ENCODE results near the gene RPL22.

RPL22 gene

DNA sequence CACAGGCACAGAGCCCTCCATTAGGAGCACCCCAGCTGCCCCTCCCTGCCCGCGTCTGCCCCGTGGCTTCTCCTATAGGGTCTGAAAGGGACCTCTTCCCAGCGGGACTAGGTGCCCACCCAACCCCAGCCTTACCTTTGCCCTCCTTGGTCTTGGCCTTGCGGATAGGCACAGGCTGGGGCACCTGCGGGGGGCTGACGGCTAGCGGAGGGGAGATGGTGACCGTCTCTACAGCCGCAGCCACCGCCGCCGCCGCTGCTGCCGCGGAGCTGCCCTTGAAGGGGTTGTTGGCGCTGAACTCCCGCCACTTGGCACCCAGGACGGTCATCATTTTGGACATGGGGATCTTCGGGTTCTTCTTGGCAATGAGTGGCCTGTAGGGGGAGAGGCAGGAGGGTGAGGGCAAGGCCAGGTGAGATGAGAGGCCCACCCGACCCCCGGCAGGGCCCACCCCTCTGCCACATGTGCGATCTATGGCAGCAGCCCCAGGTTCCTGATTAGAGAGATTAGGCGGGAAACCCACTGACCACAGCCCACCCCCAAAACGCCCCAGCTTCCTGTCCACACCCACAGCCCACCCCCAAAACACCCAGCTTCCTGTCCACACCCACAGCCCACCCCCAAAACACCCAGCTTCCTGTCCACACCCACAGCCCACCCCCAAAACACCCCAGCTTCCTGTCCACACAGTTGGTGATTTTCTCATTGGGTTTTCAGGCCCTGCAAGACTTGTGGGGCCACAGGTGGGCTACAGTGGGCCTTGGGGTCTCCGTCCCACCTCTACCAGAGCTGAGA is 44.7 kb downstream of the RPL22 start:
- no peak for DNase-seq

DNA sequence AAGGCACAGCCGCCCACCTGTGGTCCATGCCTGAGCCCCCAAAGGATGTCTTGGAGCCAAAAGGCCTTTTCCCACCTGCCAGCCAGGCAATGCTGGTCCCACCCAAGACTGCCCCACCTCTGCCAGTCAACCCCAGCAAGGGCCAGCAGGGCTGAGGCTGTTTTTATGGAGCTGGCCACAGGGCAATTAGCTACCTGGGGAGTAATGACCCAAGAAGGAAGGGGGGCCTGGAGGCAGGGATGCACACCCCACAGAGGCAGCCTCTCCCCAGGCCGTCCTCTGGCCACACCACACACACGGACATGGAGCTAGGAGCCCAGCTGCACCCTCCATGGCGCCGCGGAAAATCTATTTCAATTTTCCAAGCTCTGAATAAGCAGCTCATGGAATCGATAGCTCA is 46.5 kb downstream of the RPL22 start:
- DNase-seq: no peak

DNA sequence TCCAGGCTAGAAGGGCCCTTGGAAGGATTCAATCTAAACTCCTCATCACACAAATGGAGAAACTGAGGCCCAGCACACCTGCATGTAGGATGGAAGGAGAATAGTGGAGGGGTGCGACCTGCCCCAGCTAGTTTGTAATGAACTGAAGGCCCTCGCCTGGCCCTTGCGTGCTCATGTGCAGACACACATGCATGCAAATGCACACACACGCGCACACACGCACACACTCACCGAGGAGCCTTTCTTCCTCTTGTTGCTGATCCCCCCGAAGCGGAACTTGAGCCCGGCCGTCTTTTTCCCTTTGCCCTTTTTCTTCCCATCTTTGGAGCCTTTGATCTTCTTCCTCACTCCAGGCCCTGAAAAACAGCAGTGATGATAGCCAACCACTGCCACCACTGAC is 47.2 kb downstream of the RPL22 start:
- DNase-seq: no peak

- DNase-seq: no peak
These were observed 48.0 kb downstream of the RPL22 start for GRCh38 chr1:6151291-6151822.

GRCh38 chr1:6150006-6150938 is 49.1 kb downstream of the RPL22 start:
- DNase-seq: no peak

DNA sequence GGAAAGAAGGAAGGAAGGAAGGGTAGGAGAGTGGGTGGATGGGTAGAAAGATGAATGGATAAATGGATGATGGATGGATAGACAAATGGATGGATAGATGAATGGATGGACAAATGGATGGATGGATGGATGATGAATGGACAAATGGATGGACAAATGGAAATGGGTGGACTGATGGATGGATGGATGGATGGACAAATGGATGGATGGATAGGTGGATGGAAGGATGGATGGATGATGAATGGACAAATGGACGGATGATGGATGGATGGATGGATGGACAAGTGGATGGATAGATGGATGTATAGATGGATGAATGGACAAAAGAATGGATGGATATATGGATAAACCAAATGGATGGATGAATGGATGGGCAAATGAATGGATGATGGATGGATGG is 49.8 kb downstream of the RPL22 start:
- no peak for DNase-seq

DNA sequence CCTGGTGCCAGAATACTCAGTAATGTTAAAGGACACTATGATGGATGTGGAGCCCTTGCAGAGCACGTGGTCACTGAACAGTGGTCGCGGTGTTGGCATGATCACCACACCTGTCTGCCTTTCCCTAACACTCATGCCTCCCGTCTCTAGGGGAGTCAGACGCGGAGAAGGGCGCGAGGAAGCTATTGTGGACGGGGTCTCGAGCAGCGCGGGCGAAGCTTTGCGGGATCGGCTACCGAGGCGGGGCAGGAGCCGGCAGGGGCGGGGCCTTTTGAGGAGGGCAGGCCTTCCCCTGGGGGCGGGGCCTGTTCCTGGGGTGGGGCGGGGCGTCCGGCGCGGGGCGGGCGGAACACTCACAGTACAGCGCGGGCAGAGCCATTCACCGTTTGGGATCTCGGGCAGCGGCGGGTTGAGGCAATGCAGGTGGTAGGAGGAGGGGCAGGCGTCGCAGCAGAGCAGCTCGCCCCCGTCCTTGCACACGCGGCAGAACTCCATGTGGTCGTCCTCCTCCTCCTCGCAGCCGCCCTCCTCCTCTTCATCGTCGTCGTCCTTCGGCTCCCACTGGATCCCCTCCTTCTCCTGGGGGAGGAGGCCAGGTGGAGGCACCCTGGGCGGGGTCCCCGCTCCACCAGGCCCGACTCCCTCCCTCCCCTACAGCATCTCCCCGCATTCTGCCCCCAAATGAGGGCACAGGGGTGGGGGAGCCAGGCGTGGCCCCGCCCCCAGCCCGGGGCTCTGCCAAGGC is 50.7 kb downstream of the RPL22 start:
- DNase-seq: no peak

DNA sequence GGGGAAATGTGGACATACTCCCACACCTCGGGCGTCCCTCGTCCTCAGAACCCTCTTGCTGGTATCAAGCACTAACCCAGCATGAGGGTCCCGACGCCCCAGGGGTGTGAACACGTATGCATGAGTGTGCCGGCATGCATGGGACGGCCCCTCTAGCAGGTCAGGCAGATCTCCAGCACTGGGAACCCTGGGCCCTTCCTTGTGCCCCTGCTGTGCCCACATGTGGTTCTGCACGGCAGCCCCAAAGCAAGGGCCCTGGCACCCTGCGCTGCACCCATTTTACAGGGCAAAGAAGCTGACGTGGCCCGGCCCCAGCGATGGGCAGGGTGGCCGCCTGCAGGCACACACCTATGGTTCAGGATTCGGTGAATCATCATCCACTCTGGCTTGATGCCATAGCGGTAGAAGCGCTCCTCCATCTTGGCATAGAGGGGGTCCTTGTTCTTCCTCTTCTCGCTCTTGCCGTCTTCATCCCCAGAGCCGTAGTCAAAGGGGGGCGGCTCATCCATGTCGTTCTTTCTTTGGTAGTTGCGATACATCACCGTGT is 53.5 kb downstream of the RPL22 start:
- DNase-seq: no peak

GRCh38 chr1:6145396-6145750 is 54.0 kb downstream of the RPL22 start:
- DNase-seq: no peak

DNA sequence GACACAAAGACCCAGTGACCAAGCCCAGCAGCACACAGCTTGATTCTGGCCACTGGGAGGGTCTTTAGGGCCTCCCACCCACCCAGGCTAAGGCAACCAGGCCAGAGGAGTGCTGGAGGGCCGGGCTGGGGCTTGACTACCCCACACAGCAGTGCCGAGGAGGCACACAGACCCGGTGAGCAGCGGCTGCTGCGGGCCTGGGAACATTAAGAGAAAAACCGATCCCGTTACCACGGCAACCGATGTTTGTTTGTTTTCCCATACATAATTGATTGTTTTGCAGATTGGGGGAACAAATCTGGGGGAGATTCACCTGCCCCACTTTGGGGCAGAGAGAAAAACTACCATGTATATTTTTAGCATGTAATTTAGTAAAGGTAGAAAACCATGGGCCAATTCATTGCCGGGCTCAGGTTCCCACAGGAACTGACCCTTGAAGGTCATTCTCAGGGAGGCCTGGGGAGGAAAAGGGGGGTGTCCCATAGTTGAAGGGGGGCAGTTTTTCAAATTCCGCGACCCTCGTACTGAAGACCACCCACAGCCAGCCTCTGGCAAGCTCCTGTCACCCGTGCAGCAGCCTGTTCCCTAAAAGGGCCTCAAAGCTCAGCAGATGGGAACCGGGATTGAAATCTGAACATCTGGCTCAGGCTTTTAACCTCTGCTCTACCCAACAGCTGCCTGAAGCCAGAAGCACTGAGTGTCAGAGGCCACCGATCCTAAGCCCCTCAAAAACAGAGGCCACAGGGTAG is 54.6 kb downstream of the RPL22 start:
- no peak for DNase-seq

- DNase-seq: no peak
These were observed 55.2 kb downstream of the RPL22 start for GRCh38 chr1:6144175-6144574.

GRCh38 chr1:6143395-6143794 is 56.0 kb downstream of the RPL22 start:
- DNase-seq: no peak

- DNase-seq: no peak
These were observed 56.7 kb downstream of the RPL22 start for GRCh38 chr1:6142734-6143133.

GRCh38 chr1:6142036-6142621 is 57.3 kb downstream of the RPL22 start:
- DNase-seq: no peak

- no peak for DNase-seq
These were observed 57.8 kb downstream of the RPL22 start for GRCh38 chr1:6141592-6141991.

- no peak for DNase-seq
These were observed 59.0 kb downstream of the RPL22 start for GRCh38 chr1:6140413-6140812.

GRCh38 chr1:6137758-6138157 is 61.6 kb downstream of the RPL22 start:
- no peak for DNase-seq

DNA sequence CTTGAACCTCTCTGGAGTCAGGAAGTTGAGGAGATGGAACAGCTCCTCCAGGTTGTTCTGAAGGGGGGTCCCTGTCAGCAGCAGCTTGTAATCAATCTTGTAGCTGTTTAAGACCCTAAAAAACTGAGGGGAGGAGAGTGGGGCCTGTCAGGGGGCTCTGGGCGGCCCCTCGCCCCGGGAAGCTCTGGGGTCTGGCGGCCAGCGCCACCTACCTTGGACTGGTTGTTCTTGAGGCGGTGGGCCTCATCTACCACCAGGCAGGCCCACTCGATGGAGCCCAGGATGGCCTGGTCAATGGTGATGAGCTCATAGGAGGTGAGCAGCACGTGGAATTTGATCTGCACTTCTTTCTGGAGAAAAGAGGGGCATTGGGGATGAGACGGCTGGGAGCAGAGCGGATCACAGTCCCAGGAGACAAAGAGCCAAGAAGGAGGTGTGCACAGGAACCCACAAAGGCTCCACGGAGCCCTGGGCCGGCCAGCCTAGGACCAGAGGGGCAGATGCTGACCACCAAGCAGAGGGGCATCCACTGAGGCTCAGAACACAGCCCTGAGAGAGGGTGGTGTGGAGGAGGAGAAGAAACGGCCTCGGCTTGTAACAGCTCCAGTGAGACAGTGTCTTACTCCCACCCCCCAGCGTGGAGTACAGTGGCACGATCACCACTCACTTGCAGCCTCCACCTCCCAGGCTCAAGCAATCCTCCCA is 62.7 kb downstream of the RPL22 start:
- no peak for DNase-seq

Measured in right kidney (tissue), 1 donor.